HepG2 (cell line): Measurements from ENCODE around the gene SCYGR8. TPM values are rescaled to one million over a fixed set of nuclear protein-coding genes. Genes with fewer than 3 reads are reported as not detected.
A peak's percentile ranks its signal among the peaks of the same experiment; 100 is the strongest.

Source experiments
- RFX5 ChIP-seq: IDR thresholded peaks from 2 replicates; pipeline ENCODE4 v1.6.1; 2011; ENCODE audit warnings: low read depth, low read length, improper control_type of control experiment
- TFAP4 ChIP-seq: sonication (generic); IDR thresholded peaks from 2 replicates; pipeline ENCODE4 v1.6.1; 2016; ENCODE audit warnings: low read depth, borderline replicate concordance
- TOE1 ChIP-seq: sonication (generic); formaldehyde crosslinking; IDR thresholded peaks from 2 replicates; pipeline ENCODE4 v1.4.0; 2020; ENCODE audit warnings: mild to moderate bottlenecking, missing genetic modification reagents
- ZFY ChIP-seq: sonication (generic); formaldehyde crosslinking; IDR thresholded peaks from 2 replicates; pipeline ENCODE4 v1.4.0; 2020; ENCODE audit warnings: missing genetic modification reagents
- ZMYM3 ChIP-seq: sonication (generic); formaldehyde crosslinking; IDR thresholded peaks from 2 replicates; pipeline ENCODE4 v1.5.1; 2020; ENCODE audit warnings: mild to moderate bottlenecking, missing genetic modification reagents
- ZNF256 ChIP-seq: sonication (generic); formaldehyde crosslinking; conservative IDR thresholded peaks from 2 replicates; pipeline ENCODE4 v1.4.0; 2020; ENCODE audit warnings: missing genetic modification reagents
- polyA plus RNA-seq, 8 experiments: library from polyadenylated mRNA; depleted of rRNA in 3 of 8; stranded (reverse) in 7 of 8; unstranded in 1 of 8; fragments of >200 nt; fragmentation: Illumina TruSeq in 4 of 8; extraction: Trizol in 4 of 8; gene quantifications; 2 replicates each; pipeline versions ENCODE4 v1.2.1 to v1.2.3, GENCODE V29; 2011 to 2016; ENCODE audit warnings: low read depth in 4 of 8, missing spikeins in 1 of 8, mixed read lengths in 1 of 8; ENCODE audit not compliant: insufficient read depth in 1 of 8
- total RNA-seq, 5 experiments: library from RNA; depleted of rRNA; stranded (reverse); fragments of >200 nt; fragmentation: Illumina TruSeq; extraction: Trizol; gene quantifications; 2 replicates each; pipeline ENCODE4 v1.2.3, GENCODE V29; 2016; ENCODE audit warnings: low read depth in 1 of 5
- TF ChIP-seq, protein P1 (sequence below): IDR thresholded peaks from 2 replicates; pipeline ENCODE4 v1.6.1; 2012; ENCODE audit warnings: low read length, improper control_type of control experiment
- TF ChIP-seq, protein P2 (sequence below): sonication (generic); formaldehyde crosslinking; conservative IDR thresholded peaks from 2 replicates; pipeline ENCODE4 v1.4.0; 2020; ENCODE audit warnings: missing genetic modification reagents
- TF ChIP-seq, protein P3 (sequence below): IDR thresholded peaks from 2 replicates; pipeline ENCODE4 v1.6.1; 2018; ENCODE audit warnings: missing genetic modification reagents, mild to moderate bottlenecking, missing compliant biosample characterization

Gene SCYGR8
- total and polyA plus RNA-seq, 2 of the 13 experiments (the other 11 are each of a cell fraction or from before 2014, with no cell fraction given): not detected

- TF ChIP-seq, protein P1, sequence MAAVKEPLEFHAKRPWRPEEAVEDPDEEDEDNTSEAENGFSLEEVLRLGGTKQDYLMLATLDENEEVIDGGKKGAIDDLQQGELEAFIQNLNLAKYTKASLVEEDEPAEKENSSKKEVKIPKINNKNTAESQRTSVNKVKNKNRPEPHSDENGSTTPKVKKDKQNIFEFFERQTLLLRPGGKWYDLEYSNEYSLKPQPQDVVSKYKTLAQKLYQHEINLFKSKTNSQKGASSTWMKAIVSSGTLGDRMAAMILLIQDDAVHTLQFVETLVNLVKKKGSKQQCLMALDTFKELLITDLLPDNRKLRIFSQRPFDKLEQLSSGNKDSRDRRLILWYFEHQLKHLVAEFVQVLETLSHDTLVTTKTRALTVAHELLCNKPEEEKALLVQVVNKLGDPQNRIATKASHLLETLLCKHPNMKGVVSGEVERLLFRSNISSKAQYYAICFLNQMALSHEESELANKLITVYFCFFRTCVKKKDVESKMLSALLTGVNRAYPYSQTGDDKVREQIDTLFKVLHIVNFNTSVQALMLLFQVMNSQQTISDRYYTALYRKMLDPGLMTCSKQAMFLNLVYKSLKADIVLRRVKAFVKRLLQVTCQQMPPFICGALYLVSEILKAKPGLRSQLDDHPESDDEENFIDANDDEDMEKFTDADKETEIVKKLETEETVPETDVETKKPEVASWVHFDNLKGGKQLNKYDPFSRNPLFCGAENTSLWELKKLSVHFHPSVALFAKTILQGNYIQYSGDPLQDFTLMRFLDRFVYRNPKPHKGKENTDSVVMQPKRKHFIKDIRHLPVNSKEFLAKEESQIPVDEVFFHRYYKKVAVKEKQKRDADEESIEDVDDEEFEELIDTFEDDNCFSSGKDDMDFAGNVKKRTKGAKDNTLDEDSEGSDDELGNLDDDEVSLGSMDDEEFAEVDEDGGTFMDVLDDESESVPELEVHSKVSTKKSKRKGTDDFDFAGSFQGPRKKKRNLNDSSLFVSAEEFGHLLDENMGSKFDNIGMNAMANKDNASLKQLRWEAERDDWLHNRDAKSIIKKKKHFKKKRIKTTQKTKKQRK: no peak
- TF ChIP-seq TOE1 (no peak), RFX5 (no peak), TFAP4 (peak; percentile 33; the same call in 1 of the 2 replicates), ZMYM3 (CRISPR knock-in tag) (no peak), ZFY (no peak), ZNF256 (CRISPR knock-in tag) (no peak)
- TF ChIP-seq, protein P2, sequence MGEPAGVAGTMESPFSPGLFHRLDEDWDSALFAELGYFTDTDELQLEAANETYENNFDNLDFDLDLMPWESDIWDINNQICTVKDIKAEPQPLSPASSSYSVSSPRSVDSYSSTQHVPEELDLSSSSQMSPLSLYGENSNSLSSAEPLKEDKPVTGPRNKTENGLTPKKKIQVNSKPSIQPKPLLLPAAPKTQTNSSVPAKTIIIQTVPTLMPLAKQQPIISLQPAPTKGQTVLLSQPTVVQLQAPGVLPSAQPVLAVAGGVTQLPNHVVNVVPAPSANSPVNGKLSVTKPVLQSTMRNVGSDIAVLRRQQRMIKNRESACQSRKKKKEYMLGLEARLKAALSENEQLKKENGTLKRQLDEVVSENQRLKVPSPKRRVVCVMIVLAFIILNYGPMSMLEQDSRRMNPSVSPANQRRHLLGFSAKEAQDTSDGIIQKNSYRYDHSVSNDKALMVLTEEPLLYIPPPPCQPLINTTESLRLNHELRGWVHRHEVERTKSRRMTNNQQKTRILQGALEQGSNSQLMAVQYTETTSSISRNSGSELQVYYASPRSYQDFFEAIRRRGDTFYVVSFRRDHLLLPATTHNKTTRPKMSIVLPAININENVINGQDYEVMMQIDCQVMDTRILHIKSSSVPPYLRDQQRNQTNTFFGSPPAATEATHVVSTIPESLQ: no peak
- TF ChIP-seq, protein P3, sequence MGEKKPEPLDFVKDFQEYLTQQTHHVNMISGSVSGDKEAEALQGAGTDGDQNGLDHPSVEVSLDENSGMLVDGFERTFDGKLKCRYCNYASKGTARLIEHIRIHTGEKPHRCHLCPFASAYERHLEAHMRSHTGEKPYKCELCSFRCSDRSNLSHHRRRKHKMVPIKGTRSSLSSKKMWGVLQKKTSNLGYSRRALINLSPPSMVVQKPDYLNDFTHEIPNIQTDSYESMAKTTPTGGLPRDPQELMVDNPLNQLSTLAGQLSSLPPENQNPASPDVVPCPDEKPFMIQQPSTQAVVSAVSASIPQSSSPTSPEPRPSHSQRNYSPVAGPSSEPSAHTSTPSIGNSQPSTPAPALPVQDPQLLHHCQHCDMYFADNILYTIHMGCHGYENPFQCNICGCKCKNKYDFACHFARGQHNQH: no peak
Observed at GRCh38 chr2:227739351-227739750, 6.3 kb upstream of the SCYGR8 start (continued).
